Measurements from ENCODE around the gene LURAP1L.

The LURAP1L gene

DNA sequence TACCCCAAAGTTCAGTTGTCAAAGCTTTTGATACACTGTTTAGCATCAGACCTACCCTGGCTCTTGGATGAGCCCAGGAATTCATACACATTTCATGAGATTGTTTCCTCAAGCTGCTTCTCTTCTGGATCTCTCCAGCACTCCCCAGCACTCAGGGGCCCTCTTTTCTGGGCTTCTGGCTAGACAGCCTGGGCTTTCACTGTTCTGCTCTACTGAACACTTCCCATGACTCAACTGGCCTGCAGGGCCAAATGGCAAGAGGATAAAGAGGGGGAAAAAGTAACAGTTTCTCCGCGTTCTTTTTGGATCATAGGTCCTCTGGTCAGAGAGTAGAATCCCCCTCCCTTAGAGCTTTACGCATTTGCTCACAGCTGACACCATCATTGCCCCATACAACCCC, 20.9 kb upstream of the LURAP1L start:
- Histone ChIP-seq H3K79me1 (ENCODE audit: low read length) (no peaks in the 10 kb centered on the region), H3K79me2 (ENCODE audit: control insufficient read depth, insufficient read depth, low read length) (no peaks in the 10 kb centered on the region), H3K4me3 (ENCODE audit: low read length) (no peak overlapping the region), H3K9ac (ENCODE audit: low read length) (no peak overlapping the region), H2BK120ac (ENCODE audit: low read depth, low read length) (no peak overlapping the region), H3K27ac (ENCODE audit: low read depth, low read length) (no peak overlapping the region), H2BK5ac (ENCODE audit: low read length) (no peak overlapping the region), H3K23ac (ENCODE audit: low read length) (no peak overlapping the region), H4K5ac (ENCODE audit: low read length) (no peak overlapping the region), H3K36me3 (ENCODE audit: control insufficient read depth, insufficient read depth, low read length) (no peaks in the 10 kb centered on the region), H3K27me3 (ENCODE audit: insufficient read depth, low read length, poor library complexity) (no peaks in the 10 kb centered on the region), H3K4me2 (ENCODE audit: low read length) (no peak overlapping the region), H4K8ac (ENCODE audit: low read depth, low read length) (no peak overlapping the region), H3K56ac (ENCODE audit: low read length) (no peak overlapping the region), H3K4ac (ENCODE audit: low read depth, low read length) (no peak overlapping the region), H3K4me1 (ENCODE audit: control insufficient read depth, low read depth, low read length) (no peaks in the 10 kb centered on the region), H3K18ac (ENCODE audit: low read length) (no peak overlapping the region), H2AK5ac (ENCODE audit: low read length) (no peak overlapping the region), H2BK15ac (replicated peaks; ENCODE audit: low read depth) (no peak overlapping the region)
- no peak for DNase-seq
- no CpG with 5 or more reads among the region's 3 CpGs for WGBS (ENCODE audit: extremely low coverage, insufficient coverage, low lambda C conversion rate)

DNA sequence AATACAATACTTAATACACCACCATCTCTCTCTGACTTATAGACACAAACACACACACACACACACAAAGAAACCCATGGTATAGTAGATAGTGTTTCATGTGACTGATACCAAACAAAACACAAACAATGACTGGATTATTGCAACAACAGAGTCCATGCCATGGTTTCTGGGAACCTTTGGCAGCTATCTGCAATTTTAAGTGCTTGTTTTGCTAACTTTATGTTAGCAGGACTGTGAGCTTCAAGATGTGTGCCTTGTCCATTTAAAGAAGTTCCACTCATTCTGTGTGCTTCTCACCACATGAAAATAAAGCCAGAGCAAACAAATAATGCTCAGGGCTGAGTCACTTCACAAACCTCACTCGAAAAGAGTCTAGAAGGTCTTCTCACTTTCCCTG, 15.1 kb upstream of the LURAP1L start:
- Histone ChIP-seq H3K18ac (ENCODE audit: low read length) (no peak overlapping the region), H3K27ac (ENCODE audit: low read depth, low read length) (no peak overlapping the region), H3K4me1 (ENCODE audit: control insufficient read depth, low read depth, low read length) (no peaks in the 10 kb centered on the region), H2BK120ac (ENCODE audit: low read depth, low read length) (no peak overlapping the region), H2BK15ac (replicated peaks; ENCODE audit: low read depth) (no peak overlapping the region), H3K9ac (ENCODE audit: low read length) (no peak overlapping the region), H3K23ac (ENCODE audit: low read length) (no peak overlapping the region), H2BK5ac (ENCODE audit: low read length) (no peak overlapping the region), H2AK5ac (ENCODE audit: low read length) (no peak overlapping the region), H4K8ac (ENCODE audit: low read depth, low read length) (no peak overlapping the region), H3K36me3 (ENCODE audit: control insufficient read depth, insufficient read depth, low read length) (no peaks in the 10 kb centered on the region), H4K5ac (ENCODE audit: low read length) (no peak overlapping the region), H3K4me2 (ENCODE audit: low read length) (no peak overlapping the region), H3K4ac (ENCODE audit: low read depth, low read length) (no peak overlapping the region), H3K56ac (ENCODE audit: low read length) (no peak overlapping the region), H3K4me3 (ENCODE audit: low read length) (no peak overlapping the region), H3K79me1 (ENCODE audit: low read length) (no peaks in the 10 kb centered on the region), H3K27me3 (ENCODE audit: insufficient read depth, low read length, poor library complexity) (no peaks in the 10 kb centered on the region), H3K79me2 (ENCODE audit: control insufficient read depth, insufficient read depth, low read length) (no peaks in the 10 kb centered on the region)
- no peak for DNase-seq
- WGBS (ENCODE audit: extremely low coverage, insufficient coverage, low lambda C conversion rate) = no CpG with 5 or more reads among the region's 1 CpG

DNA sequence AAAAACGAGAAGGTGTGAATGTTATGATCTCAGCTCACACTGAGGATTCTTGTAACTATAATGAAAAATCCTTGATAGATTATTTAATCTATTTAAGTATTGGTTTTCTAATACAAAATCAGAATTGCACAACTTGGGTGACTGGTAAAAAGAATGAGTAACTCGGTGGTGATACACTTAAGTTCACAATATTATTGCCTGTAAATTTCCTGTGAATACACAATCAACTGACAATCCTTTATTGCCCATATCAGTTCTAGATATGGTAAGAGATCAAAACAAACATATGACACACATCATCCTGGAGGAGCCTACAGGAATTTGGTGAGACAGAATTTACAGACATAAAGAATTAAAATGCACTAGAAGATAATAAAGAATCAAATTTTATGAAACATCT, 14.1 kb upstream of the LURAP1L start:
- Histone ChIP-seq H3K9ac (ENCODE audit: low read length) (no peak overlapping the region), H2AK5ac (ENCODE audit: low read length) (no peak overlapping the region), H3K36me3 (ENCODE audit: control insufficient read depth, insufficient read depth, low read length) (no peaks in the 10 kb centered on the region), H3K56ac (ENCODE audit: low read length) (no peak overlapping the region), H3K4me3 (ENCODE audit: low read length) (no peak overlapping the region), H3K4me2 (ENCODE audit: low read length) (no peak overlapping the region), H4K8ac (ENCODE audit: low read depth, low read length) (no peak overlapping the region), H3K4me1 (ENCODE audit: control insufficient read depth, low read depth, low read length) (no peaks in the 10 kb centered on the region), H3K4ac (ENCODE audit: low read depth, low read length) (no peak overlapping the region), H3K27me3 (ENCODE audit: insufficient read depth, low read length, poor library complexity) (no peaks in the 10 kb centered on the region), H3K79me1 (ENCODE audit: low read length) (no peaks in the 10 kb centered on the region), H2BK5ac (ENCODE audit: low read length) (no peak overlapping the region), H3K23ac (ENCODE audit: low read length) (no peak overlapping the region), H3K27ac (ENCODE audit: low read depth, low read length) (no peak overlapping the region), H4K5ac (ENCODE audit: low read length) (no peak overlapping the region), H2BK120ac (ENCODE audit: low read depth, low read length) (no peak overlapping the region), H3K79me2 (ENCODE audit: control insufficient read depth, insufficient read depth, low read length) (no peaks in the 10 kb centered on the region), H3K18ac (ENCODE audit: low read length) (no peak overlapping the region), H2BK15ac (replicated peaks; ENCODE audit: low read depth) (no peak overlapping the region)
- no peak for DNase-seq
- no CpG with 5 or more reads among the region's 2 CpGs for WGBS (ENCODE audit: extremely low coverage, insufficient coverage, low lambda C conversion rate)

DNA sequence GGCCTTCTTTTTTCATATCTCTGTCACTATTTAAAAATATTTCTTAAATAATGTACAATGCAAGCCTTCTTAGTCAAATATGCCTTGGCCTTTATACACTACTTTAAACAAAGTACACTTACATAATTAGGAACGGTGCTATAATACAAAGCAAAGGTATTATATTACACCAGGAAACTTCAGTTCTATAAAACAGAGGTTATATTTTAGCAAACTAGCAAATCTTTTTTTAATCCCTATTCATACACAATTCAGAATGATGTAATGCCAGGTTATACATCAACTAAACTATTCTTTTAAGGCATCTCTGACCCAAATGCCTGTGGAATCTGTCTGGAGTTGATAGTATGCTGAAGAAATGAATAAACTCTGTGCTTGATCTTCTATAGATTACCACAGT, 10.7 kb upstream of the LURAP1L start:
- no CpG with 5 or more reads among the region's 1 CpG for WGBS (ENCODE audit: extremely low coverage, insufficient coverage, low lambda C conversion rate)
- H2BK5ac ChIP-seq (ENCODE audit: low read length) = no peak overlapping the region

DNA sequence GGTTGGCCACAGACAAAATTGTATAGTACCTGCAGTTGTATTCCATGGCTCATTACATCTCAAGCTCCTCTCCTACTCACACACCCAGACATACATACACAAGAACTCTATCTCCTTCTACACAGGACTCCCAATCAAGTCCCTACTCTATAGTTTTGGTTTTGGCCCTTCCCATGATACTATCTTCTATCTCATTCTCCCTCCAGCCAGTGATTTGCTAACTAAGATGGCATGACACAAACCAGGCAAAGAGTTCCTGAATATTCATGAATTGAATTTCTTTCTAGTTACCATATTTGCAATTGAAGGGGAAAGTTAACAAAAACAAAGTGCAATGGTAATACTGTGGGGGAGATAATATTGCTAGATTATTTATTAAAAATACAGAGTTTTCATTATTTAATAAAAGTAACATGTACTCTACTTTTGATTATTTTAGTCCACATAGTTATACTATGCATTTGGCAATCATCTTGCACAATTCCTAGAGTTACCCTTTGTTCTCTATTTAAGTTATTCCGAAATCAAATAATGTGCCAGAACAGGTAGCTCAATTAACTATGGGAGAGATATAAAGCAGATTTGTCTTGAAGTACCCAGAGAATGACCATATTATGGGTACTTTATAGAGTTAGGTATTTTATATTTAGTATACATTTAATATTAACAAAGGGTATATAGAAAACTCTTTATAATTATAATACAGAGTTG, 9.6 kb upstream of the LURAP1L start:
- H3K23ac ChIP-seq (ENCODE audit: low read length) = no peak overlapping the region
- no peak overlapping the region for H3K9ac ChIP-seq (ENCODE audit: low read length)
- H4K5ac ChIP-seq (ENCODE audit: low read length) = no peak overlapping the region
- H3K27me3 ChIP-seq (ENCODE audit: insufficient read depth, low read length, poor library complexity) = no peaks in the 10 kb centered on the region
- no peak overlapping the region for H3K4me3 ChIP-seq (ENCODE audit: low read length)
- no peak overlapping the region for H2BK15ac ChIP-seq (replicated peaks; ENCODE audit: low read depth)
- no peak overlapping the region for H2AK5ac ChIP-seq (ENCODE audit: low read length)
- no peaks in the 10 kb centered on the region for H3K4me1 ChIP-seq (ENCODE audit: control insufficient read depth, low read depth, low read length)
- no peak overlapping the region for H2BK5ac ChIP-seq (ENCODE audit: low read length)
- no peak overlapping the region for H2BK120ac ChIP-seq (ENCODE audit: low read depth, low read length)
- no peak overlapping the region for H3K4ac ChIP-seq (ENCODE audit: low read depth, low read length)
- H3K4me2 ChIP-seq (ENCODE audit: low read length) = no peak overlapping the region
- WGBS (ENCODE audit: extremely low coverage, insufficient coverage, low lambda C conversion rate) = no CpG with 5 or more reads among the region's 1 CpG
- H3K56ac ChIP-seq (ENCODE audit: low read length) = no peak overlapping the region
- H3K18ac ChIP-seq (ENCODE audit: low read length) = no peak overlapping the region
- no peak overlapping the region for H3K27ac ChIP-seq (ENCODE audit: low read depth, low read length)
- H3K79me2 ChIP-seq (ENCODE audit: control insufficient read depth, insufficient read depth, low read length) = no peaks in the 10 kb centered on the region
- H3K79me1 ChIP-seq (ENCODE audit: low read length) = no peaks in the 10 kb centered on the region
- H4K8ac ChIP-seq (ENCODE audit: low read depth, low read length) = no peak overlapping the region
- no peaks in the 10 kb centered on the region for H3K36me3 ChIP-seq (ENCODE audit: control insufficient read depth, insufficient read depth, low read length)
- DNase-seq = no peak

More for the DNA sequence above, 10.7 kb upstream of the LURAP1L start:
- no peak overlapping the region for H3K4ac ChIP-seq (ENCODE audit: low read depth, low read length)
- H2BK120ac ChIP-seq (ENCODE audit: low read depth, low read length) = no peak overlapping the region
- no peak overlapping the region for H3K56ac ChIP-seq (ENCODE audit: low read length)
- no peak overlapping the region for H3K4me2 ChIP-seq (ENCODE audit: low read length)
- H3K4me3 ChIP-seq (ENCODE audit: low read length) = no peak overlapping the region
- H3K27me3 ChIP-seq (ENCODE audit: insufficient read depth, low read length, poor library complexity) = no peaks in the 10 kb centered on the region
- no peaks in the 10 kb centered on the region for H3K36me3 ChIP-seq (ENCODE audit: control insufficient read depth, insufficient read depth, low read length)
- H3K79me1 ChIP-seq (ENCODE audit: low read length) = no peaks in the 10 kb centered on the region
- H2AK5ac ChIP-seq (ENCODE audit: low read length) = no peak overlapping the region
- no peak overlapping the region for H4K8ac ChIP-seq (ENCODE audit: low read depth, low read length)
- H3K23ac ChIP-seq (ENCODE audit: low read length) = no peak overlapping the region
- H3K79me2 ChIP-seq (ENCODE audit: control insufficient read depth, insufficient read depth, low read length) = no peaks in the 10 kb centered on the region
- H4K5ac ChIP-seq (ENCODE audit: low read length) = no peak overlapping the region
- H3K18ac ChIP-seq (ENCODE audit: low read length) = no peak overlapping the region
- H2BK15ac ChIP-seq (replicated peaks; ENCODE audit: low read depth) = no peak overlapping the region
- H3K27ac ChIP-seq (ENCODE audit: low read depth, low read length) = no peak overlapping the region
- no peaks in the 10 kb centered on the region for H3K4me1 ChIP-seq (ENCODE audit: control insufficient read depth, low read depth, low read length)
- DNase-seq = no peak
- H3K9ac ChIP-seq (ENCODE audit: low read length) = no peak overlapping the region

DNA sequence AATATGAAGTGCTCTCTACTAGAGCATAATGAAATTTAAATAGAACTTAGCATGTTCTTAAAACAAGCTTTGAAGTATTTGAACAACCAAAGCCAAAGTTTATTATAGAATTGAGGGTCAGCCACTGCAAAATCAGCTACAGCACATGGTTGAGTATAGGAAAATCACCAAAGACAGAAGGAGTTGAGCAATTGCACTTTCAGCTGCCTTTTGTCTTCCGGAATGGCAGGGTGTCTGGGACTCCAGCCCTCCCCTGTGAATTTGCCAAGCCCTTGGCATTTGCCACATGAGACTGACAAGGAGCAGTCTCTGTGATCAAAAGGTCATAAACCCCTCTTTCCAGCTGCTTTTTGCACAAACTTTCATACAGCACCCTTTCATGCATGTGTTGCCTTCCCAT, 8.5 kb upstream of the LURAP1L start:
- no peak overlapping the region for H2AK5ac ChIP-seq (ENCODE audit: low read length)
- H2BK5ac ChIP-seq (ENCODE audit: low read length) = no peak overlapping the region
- H3K4me1 ChIP-seq (ENCODE audit: control insufficient read depth, low read depth, low read length) = no peaks in the 10 kb centered on the region
- H3K27me3 ChIP-seq (ENCODE audit: insufficient read depth, low read length, poor library complexity) = no peaks in the 10 kb centered on the region
- H3K79me1 ChIP-seq (ENCODE audit: low read length) = no peaks in the 10 kb centered on the region
- no peak overlapping the region for H3K4ac ChIP-seq (ENCODE audit: low read depth, low read length)
- H3K9ac ChIP-seq (ENCODE audit: low read length) = no peak overlapping the region
- no peak overlapping the region for H3K27ac ChIP-seq (ENCODE audit: low read depth, low read length)
- DNase-seq = no peak
- no peak overlapping the region for H3K4me2 ChIP-seq (ENCODE audit: low read length)
- no peak overlapping the region for H2BK120ac ChIP-seq (ENCODE audit: low read depth, low read length)
- no peaks in the 10 kb centered on the region for H3K36me3 ChIP-seq (ENCODE audit: control insufficient read depth, insufficient read depth, low read length)
- H4K8ac ChIP-seq (ENCODE audit: low read depth, low read length) = no peak overlapping the region
- H3K56ac ChIP-seq (ENCODE audit: low read length) = no peak overlapping the region
- WGBS (ENCODE audit: extremely low coverage, insufficient coverage, low lambda C conversion rate) = no CpG with 5 or more reads among the region's 1 CpG
- H4K5ac ChIP-seq (ENCODE audit: low read length) = no peak overlapping the region
- no peak overlapping the region for H3K18ac ChIP-seq (ENCODE audit: low read length)
- H3K23ac ChIP-seq (ENCODE audit: low read length) = no peak overlapping the region
- H3K79me2 ChIP-seq (ENCODE audit: control insufficient read depth, insufficient read depth, low read length) = no peaks in the 10 kb centered on the region
- H3K4me3 ChIP-seq (ENCODE audit: low read length) = no peak overlapping the region
- no peak overlapping the region for H2BK15ac ChIP-seq (replicated peaks; ENCODE audit: low read depth)
